NCI-H2029 treated with DMSO at 0.1 percent for 48 hours (cell line): Measurements from ENCODE around the gene NLRP5.
"Not testable (repeated sequence)": the region's sequence is repeated elsewhere in the genome, so short reads cannot be mapped to it uniquely, and the experiment has no call there.

ENCODE experiments used
- DNase-seq: peaks from one replicate; lab custom pipeline; 2025; lab: John Stamatoyannopoulos, UW

Gene NLRP5

DNA sequence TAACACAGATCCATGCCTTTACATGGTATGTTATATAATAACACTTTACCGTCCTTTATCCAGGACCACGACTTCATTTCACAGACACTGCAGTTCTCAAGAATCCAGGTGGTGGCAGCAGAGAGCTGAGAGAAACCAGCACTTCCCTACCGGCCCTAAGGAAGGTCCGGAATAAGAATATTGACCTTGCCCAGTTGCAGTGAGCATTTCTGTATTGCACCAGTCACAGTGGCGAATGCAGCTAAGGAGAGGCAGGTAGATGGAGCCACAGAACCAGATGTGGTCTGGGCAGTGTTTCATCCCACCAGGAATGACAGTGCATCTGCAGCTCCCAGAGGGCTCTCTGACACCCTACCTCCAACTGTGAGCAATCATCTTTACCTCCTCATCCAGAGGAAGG lies 89.9 kb downstream of the NLRP5 start:
- DNase-seq: peak; percentile 28

DNA sequence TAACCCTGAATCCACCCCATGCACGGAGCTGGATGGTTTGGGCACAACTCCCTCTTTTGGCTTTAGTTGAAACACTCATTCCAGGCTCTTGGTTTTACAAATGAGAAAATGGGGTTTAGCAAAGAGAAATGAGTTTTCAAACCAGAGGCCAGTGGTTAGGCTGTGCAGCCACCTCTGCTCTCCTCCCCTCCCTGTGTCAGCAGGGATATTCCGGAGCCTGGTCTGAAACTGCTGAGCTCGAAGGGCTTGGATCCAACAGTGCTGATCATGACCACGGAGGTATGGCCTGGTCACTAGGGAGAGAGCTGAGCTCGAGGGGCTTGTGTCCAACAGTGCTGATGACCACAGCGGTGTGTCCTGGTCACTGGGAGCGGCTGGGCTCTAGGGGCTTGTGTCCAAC lies 93.0 kb downstream of the NLRP5 start:
- no peak for DNase-seq

DNA sequence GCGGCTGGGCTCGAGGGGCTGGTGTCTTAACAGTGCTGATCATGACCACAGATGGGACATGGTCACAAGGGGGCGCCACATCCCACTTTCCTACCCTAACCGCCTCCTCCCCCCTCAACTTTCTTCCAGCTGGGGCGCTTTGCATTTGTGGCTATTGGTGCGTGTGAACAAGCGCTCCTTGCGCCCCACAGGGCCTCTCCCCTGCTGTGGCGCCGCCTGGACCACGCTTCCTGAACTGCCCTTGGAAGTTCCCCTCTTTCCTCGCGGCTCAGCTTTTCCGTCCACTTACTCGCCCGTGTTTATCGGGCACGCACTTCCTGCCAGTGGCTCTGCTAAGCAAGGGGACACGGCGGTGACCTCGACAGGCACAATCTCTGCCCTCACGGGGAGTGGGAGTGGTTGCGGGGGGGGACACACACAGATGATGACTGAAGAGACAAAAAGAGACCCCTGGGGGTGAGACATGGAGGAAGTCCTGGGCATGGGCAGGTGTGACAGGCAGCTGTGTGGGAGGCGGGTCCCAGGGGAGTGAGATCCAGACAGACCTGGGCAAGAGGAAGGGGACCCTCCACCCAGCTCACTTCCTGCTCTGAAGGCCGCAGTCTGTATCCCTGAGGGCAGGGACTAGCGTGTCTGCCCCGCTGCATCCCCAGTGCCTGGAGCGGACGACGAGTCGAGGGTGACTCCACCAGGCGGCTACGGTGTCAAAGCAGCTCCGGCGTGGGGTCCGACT lies 94.3 kb downstream of the NLRP5 start:
- DNase-seq: peak; percentile 27

DNA sequence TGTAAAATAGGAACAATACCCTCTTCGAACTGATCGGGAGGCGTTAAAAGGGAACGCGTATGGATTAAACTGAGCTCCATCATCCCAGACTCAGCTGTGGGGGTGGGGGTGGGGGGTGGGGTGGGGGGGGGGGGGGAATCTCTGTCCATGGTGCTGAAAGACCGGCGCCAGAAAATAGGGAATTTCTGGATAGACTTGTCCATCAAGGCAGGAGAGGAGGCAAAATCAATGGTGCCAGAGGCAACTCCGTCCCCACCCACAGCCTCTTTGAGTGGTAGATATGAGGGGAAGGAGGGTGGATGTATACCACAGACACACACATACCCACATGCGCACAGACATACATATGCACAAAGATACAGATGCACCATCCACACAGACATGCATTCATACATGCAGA lies 97.1 kb downstream of the NLRP5 start:
- no peak for DNase-seq

DNA sequence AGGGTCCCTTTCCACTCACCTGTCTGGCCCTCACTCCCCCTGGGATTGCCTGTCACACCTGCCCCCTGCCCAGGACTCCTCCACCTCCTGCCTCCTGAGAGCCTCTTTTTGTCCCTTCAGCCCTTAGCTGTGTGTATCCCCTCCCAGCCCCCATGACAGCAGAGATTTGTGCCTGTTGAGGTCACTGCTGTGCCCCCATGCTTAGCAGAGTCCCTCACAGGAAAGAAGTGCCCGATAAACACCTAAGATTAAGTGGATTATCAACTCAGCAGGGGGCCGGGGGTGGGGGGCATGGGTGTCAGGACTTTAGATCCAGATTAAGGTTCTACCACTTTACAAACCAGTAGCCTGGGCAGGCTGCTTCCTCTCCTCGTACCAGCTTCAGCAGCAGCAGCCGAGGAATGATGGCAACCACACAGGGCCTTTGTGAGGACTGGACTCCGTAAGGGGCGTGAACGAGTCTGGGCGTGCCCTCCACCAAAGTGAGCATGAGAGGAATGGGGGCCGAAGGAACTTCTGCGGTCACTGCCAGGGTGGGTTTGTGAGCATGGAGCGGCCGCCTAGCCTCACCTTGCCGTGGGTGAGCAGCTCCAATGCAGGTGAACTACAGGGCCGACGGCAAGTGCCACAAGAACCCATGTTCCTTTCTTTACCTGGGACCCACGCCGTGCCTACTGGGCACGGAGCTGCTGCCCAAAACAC lies 98.4 kb downstream of the NLRP5 start:
- no peak for DNase-seq

DNA sequence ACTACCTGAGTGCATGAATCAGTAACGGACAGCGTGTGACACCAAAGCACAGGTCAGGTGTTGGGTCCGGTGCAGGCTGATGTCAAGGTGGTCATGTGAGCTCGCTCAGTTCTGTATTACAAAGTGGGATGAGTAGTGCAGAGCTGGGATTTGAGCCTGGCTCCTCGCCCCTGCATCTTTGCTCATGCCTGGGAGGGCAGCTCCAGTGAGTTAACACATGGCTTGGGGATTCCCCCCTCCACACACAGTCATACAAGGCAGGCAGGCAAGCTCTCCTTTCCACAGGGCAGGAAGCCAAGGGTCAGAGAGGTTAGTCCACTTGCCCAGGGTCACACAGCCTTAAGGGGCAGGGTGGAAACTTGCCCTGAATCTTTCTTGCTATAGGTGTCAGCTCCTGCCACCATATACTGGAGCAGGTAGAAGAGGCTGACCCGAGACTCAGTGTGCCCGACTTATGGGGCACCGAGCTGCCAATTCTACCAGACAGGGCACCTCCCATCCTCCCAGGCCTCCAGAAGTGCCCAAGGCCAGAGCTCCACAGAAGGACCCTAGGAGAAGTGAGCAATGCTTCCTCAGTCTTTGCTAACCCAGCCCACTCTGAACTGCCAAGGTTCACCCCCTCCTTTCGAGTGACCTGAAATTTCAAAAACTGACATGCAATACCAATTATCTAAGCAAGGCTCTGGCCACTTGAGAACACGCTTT lies 99.1 kb downstream of the NLRP5 start:
- DNase-seq: no peak

DNA sequence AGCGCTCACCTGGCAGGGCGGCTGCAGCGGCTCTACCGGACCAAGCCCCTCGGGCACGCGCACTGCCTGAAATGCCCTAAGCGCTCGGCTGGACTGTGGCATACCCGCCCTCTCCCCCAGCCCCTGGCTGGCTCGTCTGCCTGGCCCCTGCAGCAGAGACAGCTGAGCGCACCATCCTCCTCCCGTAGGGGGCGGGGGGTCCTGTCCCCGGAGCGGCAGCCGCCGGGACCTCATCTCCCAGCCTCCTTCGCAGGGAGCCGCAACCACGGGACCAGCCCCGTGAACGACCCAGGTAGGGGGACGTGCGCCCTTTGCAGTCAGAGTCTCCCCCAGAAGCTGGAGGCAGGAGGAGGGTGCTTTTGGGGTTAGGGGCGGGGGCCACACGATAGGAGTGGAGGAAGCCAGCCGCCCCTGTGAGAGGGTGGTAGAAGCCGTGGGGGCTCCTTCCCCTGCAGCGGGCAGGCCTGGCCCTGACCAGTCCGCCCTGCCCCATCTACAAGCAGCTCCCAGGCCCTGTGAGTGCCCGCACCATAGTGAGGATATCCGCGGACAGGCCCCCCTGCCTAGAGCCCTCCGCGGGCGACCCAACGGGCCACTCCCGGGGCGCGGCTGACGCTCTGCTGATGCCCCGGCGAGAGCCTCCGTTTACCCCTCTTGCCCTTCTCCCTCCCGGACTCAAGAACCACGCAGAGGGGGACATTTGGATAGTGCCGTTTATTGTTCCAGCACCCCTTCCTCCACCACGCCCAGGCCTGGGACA lies 100.3 kb downstream of the NLRP5 start:
- DNase-seq: no peak

DNA sequence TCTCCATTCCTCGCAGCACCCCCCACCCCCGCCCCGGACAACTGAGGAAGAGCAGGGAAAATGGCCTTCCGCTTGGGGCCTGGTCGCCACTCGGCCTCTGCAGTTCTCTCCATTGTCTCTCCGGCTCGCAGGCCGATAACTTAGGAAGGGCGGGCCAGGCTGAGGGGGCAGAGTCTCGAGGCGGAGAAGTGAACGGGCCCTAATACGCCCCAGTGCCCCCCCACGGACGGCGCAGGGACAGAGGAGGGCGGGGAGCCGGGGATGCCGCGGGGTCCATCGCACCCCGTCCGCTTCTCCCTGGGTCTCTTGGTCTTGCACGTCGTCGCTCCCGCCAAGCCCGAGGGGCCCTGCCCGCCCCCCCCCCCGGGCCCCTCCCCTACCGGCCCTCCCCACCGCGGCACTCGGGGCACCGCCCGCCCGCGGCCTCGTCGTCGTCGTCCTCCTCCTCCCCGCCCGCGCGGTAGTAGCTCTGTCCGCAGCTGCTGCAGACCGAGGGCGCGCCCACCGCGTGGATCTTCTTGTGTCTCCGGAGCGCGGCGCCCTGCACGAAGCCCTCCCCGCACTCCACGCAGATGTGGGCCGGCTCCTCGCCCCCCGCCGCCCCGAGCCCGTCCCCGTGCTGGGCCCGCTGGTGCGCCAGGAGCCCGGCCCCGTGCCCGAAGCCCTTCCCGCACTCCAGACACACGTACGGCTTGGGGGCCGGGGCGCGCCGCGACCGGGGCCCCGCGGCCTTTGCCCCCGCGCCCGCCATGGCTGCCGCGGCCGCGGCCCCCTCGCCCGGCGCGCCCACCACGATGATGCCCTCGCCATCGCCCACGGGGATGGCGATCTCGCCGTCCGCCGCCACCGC lies 101.3 kb downstream of the NLRP5 start:
- DNase-seq: no peak

DNA sequence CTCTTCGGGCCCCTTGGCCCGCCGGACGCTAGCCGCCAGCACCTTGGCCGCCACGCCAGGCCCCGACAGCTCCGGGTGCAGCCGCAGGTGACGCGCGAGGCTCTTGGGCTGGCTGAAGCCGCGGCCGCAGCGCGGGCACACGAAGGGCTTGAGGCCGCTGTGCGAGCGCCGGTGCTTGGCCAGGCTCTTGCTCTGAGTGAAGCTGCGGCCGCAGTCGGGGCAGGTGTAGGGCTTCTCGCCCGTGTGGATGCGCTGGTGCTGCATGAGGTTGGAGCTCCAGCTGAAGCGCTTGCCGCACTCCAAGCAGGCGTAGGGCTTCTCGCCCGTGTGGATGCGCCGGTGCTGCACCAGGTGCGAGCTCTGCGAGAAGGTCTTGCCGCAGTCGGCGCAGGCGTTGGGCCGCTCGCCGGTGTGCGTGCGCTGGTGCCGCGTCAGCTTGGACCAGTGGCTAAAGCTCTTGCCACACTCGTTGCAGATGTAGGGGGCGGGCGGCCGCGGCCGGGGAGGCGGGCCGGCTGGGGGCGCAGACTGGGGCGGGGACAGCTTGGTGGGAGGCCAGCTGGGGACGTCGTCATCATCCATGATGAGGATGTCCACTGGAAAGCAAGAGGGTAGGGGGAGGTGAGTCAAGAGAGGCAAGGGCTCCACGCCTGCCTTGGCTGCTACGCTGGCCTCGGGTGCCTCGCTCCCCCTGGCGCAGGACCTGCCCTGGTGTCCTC lies 102.1 kb downstream of the NLRP5 start:
- no peak for DNase-seq

DNA sequence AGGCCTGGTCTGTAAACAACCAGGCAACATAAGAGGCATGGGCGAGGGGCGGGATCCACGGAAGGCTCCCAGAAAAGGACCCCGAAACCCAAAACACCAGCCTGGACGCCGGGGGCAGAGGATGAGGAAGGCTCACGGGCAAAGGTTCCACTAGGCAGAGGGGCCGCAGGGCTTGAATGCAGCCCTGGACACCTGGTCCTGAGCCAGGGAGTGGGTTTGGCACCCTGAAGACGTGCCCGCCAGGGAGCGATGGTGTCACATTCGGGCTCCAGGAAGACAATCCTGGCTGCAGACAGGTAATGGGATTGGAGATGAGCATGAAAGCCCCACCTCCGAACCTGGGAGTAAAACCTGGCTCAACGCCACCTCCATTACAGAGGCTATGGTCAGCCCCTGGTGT lies 102.8 kb downstream of the NLRP5 start:
- DNase-seq: no peak

DNA sequence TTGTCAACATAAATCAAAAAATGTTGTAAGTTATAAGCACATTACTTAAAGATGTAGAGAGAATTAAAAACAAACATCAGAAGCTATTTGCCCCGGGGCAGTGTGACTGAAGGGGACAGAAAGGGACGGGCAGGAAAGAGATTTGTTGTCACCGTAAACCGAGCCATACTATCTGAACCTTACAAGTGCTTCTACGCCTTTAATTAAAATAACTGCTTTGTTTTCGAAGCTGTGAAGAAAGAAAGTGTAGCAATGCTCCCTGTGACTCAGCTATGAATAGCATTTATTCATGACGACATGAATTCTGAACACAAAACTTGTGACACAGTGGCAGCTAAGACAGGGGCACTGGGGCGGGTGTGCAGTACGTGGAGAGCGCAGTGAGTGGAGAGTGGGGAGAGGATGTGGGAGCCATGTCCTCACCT lies 104.5 kb downstream of the NLRP5 start:
- DNase-seq: no peak

DNA sequence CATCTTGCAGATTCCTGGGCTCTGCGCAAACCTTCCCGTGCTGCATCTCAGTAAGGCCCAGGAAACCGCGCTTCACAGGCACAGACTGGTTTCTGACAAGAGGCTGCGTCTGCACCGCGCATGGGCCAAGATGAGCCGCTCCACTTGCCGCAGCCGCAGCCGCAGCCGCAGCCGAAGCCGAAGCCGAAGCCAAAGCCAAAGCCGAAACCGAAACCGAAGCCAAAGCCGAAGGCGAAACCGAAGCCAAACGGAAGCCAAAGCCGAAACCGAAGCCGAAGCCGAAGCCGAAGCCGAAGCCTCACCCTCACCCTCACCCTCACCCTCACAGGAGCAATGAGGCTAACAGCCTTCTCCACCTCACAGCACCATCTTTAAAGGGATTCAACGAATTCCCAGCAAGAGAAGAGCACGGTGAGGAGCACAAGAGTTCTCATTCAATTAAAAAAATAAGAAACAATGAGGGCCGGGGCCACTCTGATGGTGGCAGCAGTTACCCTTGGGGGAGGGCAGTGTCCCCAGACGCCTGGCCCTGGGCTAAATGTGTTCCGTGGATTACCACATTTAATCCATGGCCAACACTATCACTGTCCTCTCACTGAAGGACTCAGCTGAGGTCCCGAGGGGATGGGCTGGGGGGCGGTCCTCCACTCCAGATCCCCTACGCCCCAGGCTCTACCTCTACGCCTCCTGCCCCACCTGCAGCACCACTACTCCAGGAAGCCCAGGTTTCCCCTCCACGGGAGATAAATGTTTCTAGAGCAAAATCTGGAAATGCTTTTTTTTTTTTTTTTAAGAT lies 105.4 kb downstream of the NLRP5 start:
- no peak for DNase-seq

DNA sequence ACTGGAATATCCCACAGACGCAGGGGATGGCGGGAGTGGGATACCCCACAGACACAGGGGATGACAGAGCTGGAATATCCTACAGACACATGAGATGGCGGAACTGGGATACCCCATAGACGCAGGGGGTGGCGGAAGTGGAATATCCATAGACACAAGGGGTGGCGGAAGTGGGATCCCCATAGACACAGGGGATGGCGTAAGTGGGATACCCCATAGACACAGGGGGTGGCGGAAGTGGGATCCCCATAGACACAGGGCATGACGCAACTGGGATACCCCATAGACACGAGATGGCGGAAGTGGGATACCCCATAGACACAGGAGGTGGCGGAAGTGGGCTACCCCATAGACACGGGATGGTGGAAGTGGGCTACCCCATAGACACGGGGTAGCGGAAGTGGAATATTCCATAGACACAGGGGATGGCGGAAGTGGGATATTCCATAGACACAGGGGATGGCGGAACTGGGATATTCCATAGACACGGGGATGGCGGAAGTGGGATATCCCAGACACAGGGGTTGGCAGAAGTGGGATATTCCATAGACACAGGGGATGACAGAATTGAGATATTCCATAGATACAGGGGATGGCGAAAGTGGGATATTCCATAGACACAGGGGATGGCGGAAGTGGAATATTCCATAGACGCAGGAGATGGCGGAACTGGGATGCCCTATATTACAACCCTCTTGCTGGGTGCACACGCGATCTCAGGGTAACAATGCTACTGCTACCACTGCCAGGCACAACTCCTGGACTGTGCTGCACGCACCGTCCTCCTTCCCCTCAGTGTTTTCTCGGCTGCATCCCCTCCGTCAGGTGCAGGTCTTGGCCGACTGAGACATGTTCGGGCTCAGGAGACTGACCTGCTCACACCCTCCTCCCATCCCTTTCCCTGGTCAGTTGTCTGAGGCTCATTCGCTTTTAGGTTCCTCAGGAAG lies 106.4 kb downstream of the NLRP5 start:
- DNase-seq: no peak

DNA sequence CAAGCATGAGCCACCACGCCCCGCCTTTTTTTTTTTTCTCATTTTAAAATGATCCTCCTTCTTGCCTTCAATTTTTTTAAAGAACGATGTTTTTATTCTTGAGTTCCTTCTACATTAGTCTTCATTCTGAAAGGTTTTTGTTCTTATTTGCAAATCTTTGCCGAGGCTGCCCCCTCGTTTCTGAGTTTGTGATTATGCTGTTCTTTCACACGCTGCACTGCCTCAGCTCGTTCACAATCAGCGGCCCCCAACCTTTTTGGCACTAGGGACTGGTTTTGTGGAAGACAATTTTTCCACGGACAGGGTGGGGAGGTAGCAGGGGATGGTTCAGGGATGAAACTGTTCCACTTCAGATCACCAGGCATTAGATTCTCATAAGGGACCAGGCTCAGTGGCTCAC lies 107.9 kb downstream of the NLRP5 start:
- DNase-seq: no peak

DNA sequence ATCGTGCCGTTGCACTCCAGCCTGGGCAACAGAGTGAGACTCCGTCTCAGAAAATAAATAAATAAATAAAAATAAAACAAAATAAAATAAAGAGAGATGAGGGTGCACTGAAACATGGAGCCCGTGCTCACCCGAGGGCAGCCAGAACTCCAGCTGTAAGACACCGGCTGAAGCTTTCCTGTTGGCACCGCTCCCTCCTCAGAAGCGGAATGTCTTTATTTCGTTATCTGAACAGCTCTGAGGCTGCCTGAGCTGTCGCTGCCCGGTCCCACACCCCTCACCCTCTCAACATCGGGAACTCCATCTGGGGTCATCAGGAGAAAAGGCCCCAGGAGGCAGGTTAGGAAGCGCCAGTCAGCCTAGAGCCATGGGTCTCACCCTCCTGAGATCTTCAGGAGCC lies 110.1 kb downstream of the NLRP5 start:
- DNase-seq: no peak

DNA sequence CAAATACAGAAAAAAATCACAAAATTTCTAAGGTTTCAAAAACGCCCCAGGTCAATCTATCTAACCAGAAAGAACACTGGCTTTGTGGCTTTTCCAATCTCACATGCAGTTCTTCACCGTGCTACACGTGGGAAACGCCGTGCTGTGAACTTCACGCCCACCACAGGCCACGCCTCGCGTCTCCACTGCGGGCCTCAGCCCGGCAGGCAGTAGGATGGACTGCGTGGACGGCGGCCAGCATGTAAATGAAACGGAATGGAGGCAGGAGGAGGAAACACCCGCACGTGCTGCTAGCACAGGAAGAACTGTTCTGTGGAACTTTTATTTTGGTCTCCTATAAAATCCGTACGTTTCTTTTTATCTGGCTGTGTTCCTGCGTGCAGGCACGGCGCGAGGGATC lies 110.7 kb downstream of the NLRP5 start:
- no peak for DNase-seq

DNA sequence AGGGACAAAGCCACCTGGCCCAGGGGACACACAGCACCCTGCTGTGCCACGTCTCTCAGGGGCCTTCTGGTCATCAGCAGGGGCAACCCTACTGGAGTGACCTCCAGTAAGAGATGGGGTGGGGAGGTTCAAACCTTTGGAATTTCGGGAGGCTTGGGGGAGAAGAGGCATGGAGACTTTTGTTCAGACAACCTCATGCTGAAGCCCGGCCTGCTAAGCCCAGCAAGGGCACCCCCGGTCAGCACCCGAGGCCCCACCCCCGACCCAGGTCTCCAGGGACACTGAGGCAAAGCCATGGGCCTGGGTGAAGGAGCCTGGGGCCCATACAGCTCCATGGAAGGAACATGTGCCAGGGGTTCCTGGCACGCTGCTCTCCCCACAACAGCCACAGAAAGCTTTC lies 111.2 kb downstream of the NLRP5 start:
- DNase-seq: no peak

DNA sequence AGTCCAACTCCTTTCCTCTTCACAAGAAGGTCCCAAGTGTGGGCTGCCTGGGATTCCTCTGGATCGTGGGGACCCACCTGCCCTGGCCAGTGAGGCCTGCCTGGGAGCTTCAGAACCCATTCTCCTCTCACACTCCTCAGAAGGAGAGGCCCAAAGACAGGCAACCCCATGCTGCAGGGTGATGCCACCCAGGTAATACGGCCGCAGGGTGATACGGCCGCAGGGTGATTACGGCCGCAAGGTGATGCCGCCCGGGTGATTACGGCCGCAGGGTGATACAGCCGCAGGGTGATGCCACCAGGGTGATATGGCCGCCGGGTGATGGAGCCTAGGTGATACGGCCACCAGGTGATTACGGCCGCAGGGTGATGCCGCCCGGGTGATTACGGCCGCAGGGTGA lies 111.7 kb downstream of the NLRP5 start:
- not testable (repeated sequence) for DNase-seq
